22Rv1 (cell line): ENCODE data around the gene MAGEB2.

Experiments used
- ZFX ChIP-seq: fragments of 450-650 bp; IDR thresholded peaks from 2 replicates; pipeline ENCODE4 v1.6.1; 2017; ENCODE audit warnings: antibody characterized with exemption, borderline replicate concordance
- TF ChIP-seq, protein P1 (sequence below): fragments of 450-650 bp; IDR thresholded peaks from 2 replicates; pipeline ENCODE4 v1.5.1; 2017; ENCODE audit warnings: mild to moderate bottlenecking

- TF ChIP-seq, protein P1, sequence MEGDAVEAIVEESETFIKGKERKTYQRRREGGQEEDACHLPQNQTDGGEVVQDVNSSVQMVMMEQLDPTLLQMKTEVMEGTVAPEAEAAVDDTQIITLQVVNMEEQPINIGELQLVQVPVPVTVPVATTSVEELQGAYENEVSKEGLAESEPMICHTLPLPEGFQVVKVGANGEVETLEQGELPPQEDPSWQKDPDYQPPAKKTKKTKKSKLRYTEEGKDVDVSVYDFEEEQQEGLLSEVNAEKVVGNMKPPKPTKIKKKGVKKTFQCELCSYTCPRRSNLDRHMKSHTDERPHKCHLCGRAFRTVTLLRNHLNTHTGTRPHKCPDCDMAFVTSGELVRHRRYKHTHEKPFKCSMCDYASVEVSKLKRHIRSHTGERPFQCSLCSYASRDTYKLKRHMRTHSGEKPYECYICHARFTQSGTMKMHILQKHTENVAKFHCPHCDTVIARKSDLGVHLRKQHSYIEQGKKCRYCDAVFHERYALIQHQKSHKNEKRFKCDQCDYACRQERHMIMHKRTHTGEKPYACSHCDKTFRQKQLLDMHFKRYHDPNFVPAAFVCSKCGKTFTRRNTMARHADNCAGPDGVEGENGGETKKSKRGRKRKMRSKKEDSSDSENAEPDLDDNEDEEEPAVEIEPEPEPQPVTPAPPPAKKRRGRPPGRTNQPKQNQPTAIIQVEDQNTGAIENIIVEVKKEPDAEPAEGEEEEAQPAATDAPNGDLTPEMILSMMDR: no peak
- TF ChIP-seq ZFX: no peak
Observed at GRCh38 chrX:30181353-30181752, 34.0 kb upstream of the MAGEB2 start.
